K562 (cell line): Measurements from ENCODE around the gene RAVER2. TPM values are rescaled to one million over a fixed set of nuclear protein-coding genes. Genes with fewer than 3 reads are reported as not detected.

Source experiments
- ATF1 ChIP-seq, 2 experiments: fragments of 450-650 bp in 1 of 2; IDR thresholded peaks; 2 replicates each; pipeline ENCODE4 v1.6.1; 2016; ENCODE audit warnings: missing compliant biosample characterization in 1 of 2, missing genetic modification characterization in 1 of 2
- ELF4 ChIP-seq: fragments of 450-650 bp; formaldehyde crosslinking; IDR thresholded peaks from 2 replicates; pipeline ENCODE4 v1.4.0; 2022; ENCODE audit warnings: missing genetic modification characterization
- FOXK2 ChIP-seq, 2 experiments: fragments of 450-650 bp; IDR thresholded peaks in 1 of 2; conservative IDR thresholded peaks in 1 of 2; 2 replicates each; pipeline ENCODE4 v1.6.1; 2016; ENCODE audit warnings: low read depth in 2 of 2, mild to moderate bottlenecking in 1 of 2
- HDAC1 ChIP-seq, 2 experiments: fragments of 450-650 bp; IDR thresholded peaks; 2 replicates each; pipeline ENCODE4 v1.6.1; 2016 to 2017; ENCODE audit warnings: inconsistent platforms in 1 of 2, mild to moderate bottlenecking in 1 of 2, moderate library complexity in 1 of 2
- MAZ ChIP-seq, 2 experiments: fragments of 450-650 bp in 1 of 2; sonication (generic) in 1 of 2; formaldehyde crosslinking; IDR thresholded peaks in 1 of 2; conservative IDR thresholded peaks in 1 of 2; 2 replicates each; pipeline versions ENCODE4 v1.4.0 to v1.5.0; 2020; ENCODE audit warnings: mild to moderate bottlenecking in 1 of 2, missing genetic modification reagents in 1 of 2
- NCOA1 ChIP-seq: fragments of 450-650 bp; IDR thresholded peaks from 2 replicates; pipeline ENCODE4 v1.6.1; 2016; ENCODE audit warnings: low read depth
- NFE2L1 ChIP-seq: fragments of 450-650 bp; IDR thresholded peaks from 2 replicates; pipeline ENCODE4 v1.6.1; 2016; ENCODE audit warnings: missing genetic modification characterization, low read depth, mild to moderate bottlenecking, missing compliant biosample characterization, moderate library complexity, borderline replicate concordance
- PHF8 ChIP-seq: fragments of 200-600 bp; sonication (generic); IDR thresholded peaks from 2 replicates; pipeline ENCODE4 v1.6.1; 2012; ENCODE audit warnings: mixed run types, mild to moderate bottlenecking, inconsistent platforms, low read length, moderate library complexity, borderline replicate concordance
- PML ChIP-seq: IDR thresholded peaks from 2 replicates; pipeline ENCODE4 v1.6.1; 2012; ENCODE audit warnings: low read length, inconsistent platforms
- POLR2B ChIP-seq: fragments of 450-650 bp; IDR thresholded peaks from 2 replicates; pipeline ENCODE4 v1.6.1; 2018; ENCODE audit warnings: low read depth; ENCODE audit not compliant: partially characterized antibody
- POLR2H ChIP-seq: IDR thresholded peaks from 2 replicates; pipeline ENCODE4 v1.6.1; 2016; ENCODE audit warnings: missing genetic modification characterization, low read depth, mild to moderate bottlenecking, control low read depth, missing compliant biosample characterization, moderate library complexity
- RAD51 ChIP-seq: fragments of 450-650 bp; IDR thresholded peaks from 2 replicates; pipeline ENCODE4 v1.7.1; 2016; ENCODE audit warnings: low read depth, mild to moderate bottlenecking, borderline replicate concordance
- SPI1 ChIP-seq: IDR thresholded peaks from 2 replicates; pipeline ENCODE4 v1.6.1; 2011; ENCODE audit warnings: low read depth, low read length, control low read depth, borderline replicate concordance
- TRIM28 ChIP-seq: fragments of 450-650 bp; IDR thresholded peaks from 2 replicates; pipeline ENCODE4 v1.6.1; 2017
- ZNF12 ChIP-seq: sonication (generic); formaldehyde crosslinking; IDR thresholded peaks from 2 replicates; pipeline ENCODE4 v1.4.0; 2020; ENCODE audit warnings: mild to moderate bottlenecking, missing genetic modification reagents
- ZZZ3 ChIP-seq: fragments of 450-650 bp; IDR thresholded peaks from 2 replicates; pipeline ENCODE4 v1.6.1; 2016; ENCODE audit warnings: antibody characterized with exemption, mild to moderate bottlenecking, moderate library complexity
- polyA plus RNA-seq, 8 experiments: library from polyadenylated mRNA; depleted of rRNA in 4 of 8; stranded (reverse) in 5 of 8; unstranded in 3 of 8; fragments of >200 nt; fragmentation: Nextera tagmentation in 2 of 8; fragmentation: Illumina TruSeq in 1 of 8; extraction: Ambion mirVana in 2 of 8; extraction: Trizol in 1 of 8; gene quantifications; 2 replicates each; pipeline versions ENCODE4 v1.2.1 to v1.2.3, GENCODE V29; 2011 to 2014; ENCODE audit warnings: inconsistent platforms in 1 of 8, missing spikeins in 1 of 8
- total RNA-seq, 7 experiments: library from RNA; depleted of rRNA in 6 of 7; stranded (reverse); fragments of >200 nt in 6 of 7; fragmentation: Illumina TruSeq in 2 of 7; extraction: Trizol in 2 of 7; gene quantifications; 2 replicates each; pipeline versions ENCODE4 v1.2.1 to v1.2.3, GENCODE V29; 2011 to 2021; ENCODE audit warnings: low replicate concordance in 1 of 7
- TF ChIP-seq, protein P1 (sequence below): fragments of 250-450 bp; sonication (Bioruptor Pico); IDR thresholded peaks from 2 replicates; pipeline ENCODE4 v1.4.0; 2020; ENCODE audit warnings: borderline replicate concordance
- TF ChIP-seq, protein P2 (sequence below): conservative IDR thresholded peaks from 2 replicates; pipeline ENCODE4 v1.6.1; 2011; ENCODE audit warnings: low read depth, mild to moderate bottlenecking, low read length; ENCODE audit not compliant: control insufficient read depth
- TF ChIP-seq, protein P3 (sequence below): fragments of 450-650 bp; IDR thresholded peaks from 2 replicates; pipeline ENCODE4 v1.6.1; 2016; ENCODE audit warnings: borderline replicate concordance

The RAVER2 gene
- total and polyA plus RNA-seq, 9 of the 15 experiments (the other 6 are each of a cell fraction or from before 2014, with no cell fraction given): 1.8 to 6.1 (median 4.4) TPM

DNA sequence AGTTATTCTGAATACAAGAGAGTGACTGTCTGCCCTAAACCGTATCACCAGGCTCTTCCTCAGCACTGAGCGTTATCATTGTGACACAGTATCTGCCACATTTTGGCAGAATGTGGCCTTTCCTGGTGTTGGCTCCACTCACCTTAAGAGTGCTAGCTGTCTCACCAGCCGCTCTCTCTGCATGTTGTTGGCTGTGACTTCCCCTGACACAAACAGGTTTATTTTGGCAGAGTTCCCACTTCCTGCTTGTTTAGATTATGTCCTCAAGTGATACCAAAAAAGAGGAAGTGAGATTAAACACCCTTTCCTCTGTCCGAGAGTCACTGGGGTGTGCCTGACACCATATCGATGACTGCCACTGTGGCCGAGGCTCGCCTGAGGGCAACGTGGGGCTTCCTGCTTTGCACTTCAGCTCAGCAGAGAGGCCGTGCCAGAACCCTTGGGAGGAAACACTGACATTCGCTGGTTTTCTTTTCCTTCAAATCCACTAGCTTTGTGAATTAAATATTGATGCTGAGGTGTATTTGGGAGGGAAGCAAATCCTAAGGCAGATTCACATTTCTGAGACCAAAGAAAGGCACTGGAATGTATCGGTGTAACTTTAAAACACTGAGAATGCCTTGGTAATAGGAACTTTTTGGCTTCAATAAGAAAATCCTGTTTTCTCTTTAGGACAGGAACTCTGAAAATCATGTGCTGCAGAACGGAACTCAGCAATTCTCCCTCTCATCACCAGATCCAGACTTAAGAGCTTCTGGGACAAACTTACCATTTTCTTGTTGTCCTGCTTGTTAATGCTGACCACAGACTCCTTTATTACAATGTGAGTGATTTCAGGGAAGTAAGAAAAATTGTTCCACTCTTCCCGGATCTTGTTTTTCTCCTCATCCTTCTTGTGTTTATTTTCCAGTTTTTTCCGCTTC is 119.4 kb downstream of the RAVER2 start (continued):
- TF ChIP-seq POLR2B (no peak), PHF8 (peak; percentile 25; the same call in 1 of the 2 replicates), MAZ (CRISPR knock-in tag; conservative IDR thresholded peaks at IDR 0.05 in 1 of 2, IDR thresholded peaks at IDR 0.05 in 1 of 2) (peak in 1 of 2 experiments; percentile 62; a peak in 2 of 4 replicates), ELF4 (CRISPR knock-in tag) (0 out of 2 replicates have a peak, but pooled peaks have one; percentile 48), TRIM28 (peak; percentile 99), RAD51 (peak; percentile 64), ZNF12 (CRISPR knock-in tag) (peak; percentile 89), ZZZ3 (no peak), NCOA1 (peak; percentile 93), SPI1 (peak; percentile 100), POLR2H (no peak), PML (peak; percentile 94), HDAC1 (IDR thresholded peaks at IDR 0.05) (peak; percentile 79 to 91), ATF1 (CRISPR knock-in tag; IDR thresholded peaks at IDR 0.05) (no peak), ATF1 (tag; IDR thresholded peaks at IDR 0.05) (peak; percentile 82), NFE2L1 (tag) (no peak), FOXK2 (conservative IDR thresholded peaks at IDR 0.05 in 1 of 2, IDR thresholded peaks at IDR 0.05 in 1 of 2; ENCODE audit: low read depth in 2 of 2) (peak; percentile 93 to 96)
- TF ChIP-seq, protein P1, sequence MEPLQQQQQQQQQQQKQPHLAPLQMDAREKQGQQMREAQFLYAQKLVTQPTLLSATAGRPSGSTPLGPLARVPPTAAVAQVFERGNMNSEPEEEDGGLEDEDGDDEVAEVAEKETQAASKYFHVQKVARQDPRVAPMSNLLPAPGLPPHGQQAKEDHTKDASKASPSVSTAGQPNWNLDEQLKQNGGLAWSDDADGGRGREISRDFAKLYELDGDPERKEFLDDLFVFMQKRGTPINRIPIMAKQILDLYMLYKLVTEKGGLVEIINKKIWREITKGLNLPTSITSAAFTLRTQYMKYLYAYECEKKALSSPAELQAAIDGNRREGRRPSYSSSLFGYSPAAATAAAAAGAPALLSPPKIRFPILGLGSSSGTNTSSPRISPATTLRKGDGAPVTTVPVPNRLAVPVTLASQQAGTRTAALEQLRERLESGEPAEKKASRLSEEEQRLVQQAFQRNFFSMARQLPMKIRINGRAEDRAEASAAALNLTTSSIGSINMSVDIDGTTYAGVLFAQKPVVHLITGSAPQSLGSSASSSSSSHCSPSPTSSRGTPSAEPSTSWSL: no peak
- TF ChIP-seq, protein P2, sequence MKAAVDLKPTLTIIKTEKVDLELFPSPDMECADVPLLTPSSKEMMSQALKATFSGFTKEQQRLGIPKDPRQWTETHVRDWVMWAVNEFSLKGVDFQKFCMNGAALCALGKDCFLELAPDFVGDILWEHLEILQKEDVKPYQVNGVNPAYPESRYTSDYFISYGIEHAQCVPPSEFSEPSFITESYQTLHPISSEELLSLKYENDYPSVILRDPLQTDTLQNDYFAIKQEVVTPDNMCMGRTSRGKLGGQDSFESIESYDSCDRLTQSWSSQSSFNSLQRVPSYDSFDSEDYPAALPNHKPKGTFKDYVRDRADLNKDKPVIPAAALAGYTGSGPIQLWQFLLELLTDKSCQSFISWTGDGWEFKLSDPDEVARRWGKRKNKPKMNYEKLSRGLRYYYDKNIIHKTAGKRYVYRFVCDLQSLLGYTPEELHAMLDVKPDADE: peak; percentile 69; the same call in 1 of the 2 replicates
- TF ChIP-seq, protein P3, sequence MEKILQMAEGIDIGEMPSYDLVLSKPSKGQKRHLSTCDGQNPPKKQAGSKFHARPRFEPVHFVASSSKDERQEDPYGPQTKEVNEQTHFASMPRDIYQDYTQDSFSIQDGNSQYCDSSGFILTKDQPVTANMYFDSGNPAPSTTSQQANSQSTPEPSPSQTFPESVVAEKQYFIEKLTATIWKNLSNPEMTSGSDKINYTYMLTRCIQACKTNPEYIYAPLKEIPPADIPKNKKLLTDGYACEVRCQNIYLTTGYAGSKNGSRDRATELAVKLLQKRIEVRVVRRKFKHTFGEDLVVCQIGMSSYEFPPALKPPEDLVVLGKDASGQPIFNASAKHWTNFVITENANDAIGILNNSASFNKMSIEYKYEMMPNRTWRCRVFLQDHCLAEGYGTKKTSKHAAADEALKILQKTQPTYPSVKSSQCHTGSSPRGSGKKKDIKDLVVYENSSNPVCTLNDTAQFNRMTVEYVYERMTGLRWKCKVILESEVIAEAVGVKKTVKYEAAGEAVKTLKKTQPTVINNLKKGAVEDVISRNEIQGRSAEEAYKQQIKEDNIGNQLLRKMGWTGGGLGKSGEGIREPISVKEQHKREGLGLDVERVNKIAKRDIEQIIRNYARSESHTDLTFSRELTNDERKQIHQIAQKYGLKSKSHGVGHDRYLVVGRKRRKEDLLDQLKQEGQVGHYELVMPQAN: peak; percentile 43; the same call in 1 of the 2 replicates
